Smooth muscle cell (in vitro differentiated cells): ENCODE measurements around the gene NOM1. TPM values are rescaled to one million over a fixed set of nuclear protein-coding genes. Genes with fewer than 3 reads are reported as not detected.
A peak's percentile ranks its signal among the peaks of the same experiment; 100 is the strongest.

Experiments used
- DNase-seq: peaks from one replicate; lab custom pipeline; 2025; ENCODE audit not compliant: unreplicated experiment; lab: John Stamatoyannopoulos, UW
- H2AFZ ChIP-seq: fragments of 200-600 bp; sonication (generic); 2 replicates; pipeline ENCODE4 v1.6.0; 2016; ENCODE audit warnings: antibody characterized with exemption, low read depth, mild to moderate bottlenecking
- H3F3A ChIP-seq: fragments of 200-600 bp; sonication (generic); 2 replicates; pipeline ENCODE4 v1.6.0; 2017; ENCODE audit warnings: antibody characterized with exemption, low read depth
- H3K27ac ChIP-seq: fragments of 200-600 bp; sonication (generic); 2 replicates; pipeline ENCODE4 v1.5.1; 2016; ENCODE audit warnings: low read depth, mild to moderate bottlenecking
- H3K27me3 ChIP-seq: fragments of 200-600 bp; sonication (generic); 2 replicates; pipeline ENCODE4 v1.6.1; 2016; ENCODE audit warnings: low read depth, mild to moderate bottlenecking
- H3K36me3 ChIP-seq: fragments of 200-600 bp; sonication (generic); 2 replicates; pipeline ENCODE4 v1.5.1; 2016; ENCODE audit warnings: low read depth
- H3K4me1 ChIP-seq: fragments of 200-600 bp; sonication (generic); 2 replicates; pipeline ENCODE4 v1.5.1; 2016; ENCODE audit warnings: low read depth
- H3K4me2 ChIP-seq: fragments of 200-600 bp; sonication (generic); 2 replicates; pipeline ENCODE4 v1.6.0; 2016; ENCODE audit warnings: mild to moderate bottlenecking
- H3K4me3 ChIP-seq: fragments of 200-600 bp; sonication (generic); 2 replicates; pipeline ENCODE4 v1.5.1; 2016; ENCODE audit warnings: mild to moderate bottlenecking
- H3K79me2 ChIP-seq: fragments of 200-600 bp; sonication (generic); 2 replicates; pipeline ENCODE4 v1.6.0; 2016; ENCODE audit warnings: low read depth, mild to moderate bottlenecking
- H3K9ac ChIP-seq: fragments of 200-600 bp; sonication (generic); 2 replicates; pipeline ENCODE4 v1.6.0; 2016; ENCODE audit warnings: low read depth
- H3K9me3 ChIP-seq: fragments of 200-600 bp; sonication (generic); replicated peaks from 2 replicates; pipeline ENCODE4 v1.5.1; 2016; ENCODE audit warnings: low read depth
- H4K20me1 ChIP-seq: fragments of 200-600 bp; sonication (generic); 2 replicates; pipeline ENCODE4 v1.6.0; 2016; ENCODE audit warnings: low read depth
- CTCF ChIP-seq: fragments of 200-600 bp; sonication (generic); IDR thresholded peaks from 2 replicates; pipeline ENCODE4 v1.5.1; 2017; ENCODE audit warnings: borderline replicate concordance, mild to moderate bottlenecking, antibody characterized with exemption; ENCODE audit not compliant: insufficient read depth, poor library complexity, severe bottlenecking
- WGBS: methylation state at CpG from one replicate; pipeline ENCODE4 v1.1.7; 2016; ENCODE audit warnings: low lambda C conversion rate; 5-methylcytosine and 5-hydroxymethylcytosine counted together
- polyA plus RNA-seq: library from polyadenylated mRNA; unstranded; fragments of >200 nt; fragmentation: Nextera tagmentation; extraction: Ambion mirVana; gene quantifications from 2 replicates; pipeline ENCODE4 v1.2.1, GENCODE V29; 2016
- total RNA-seq: library from RNA; depleted of rRNA; stranded (reverse); fragments of >200 nt; gene quantifications from 2 replicates; pipeline ENCODE4 v1.2.3, GENCODE V29; 2014

The NOM1 gene
- total and polyA plus RNA-seq, 2 experiments from 2014 or later: 9.7 to 11.4 TPM

- Histone ChIP-seq H3K4me3 (no peak overlapping the region), H3K4me1 (no peaks in the 10 kb centered on the region), H3K79me2 (no peaks in the 10 kb centered on the region), H3K9me3 (no peaks in the 10 kb centered on the region), H3K36me3 (no peaks in the 10 kb centered on the region), H3K27me3 (peaks cover 47% of the 10 kb centered on the region), H3K9ac (no peak overlapping the region), H3K27ac (no peak overlapping the region), H3K4me2 (no peak overlapping the region), H2AFZ (no peak overlapping the region), H3F3A (no peaks in the 10 kb centered on the region), H4K20me1 (no peaks in the 10 kb centered on the region)
- DNase-seq: no peak
- no peak for TF ChIP-seq CTCF
- WGBS: 75% methylated on average over 10 of the region's 10 CpGs
Observed at GRCh38 chr7:156993925-156994235, 44.4 kb downstream of the NOM1 start.

GRCh38 chr7:156994417-156994816, 44.9 kb downstream of the NOM1 start:
- Histone ChIP-seq H3K36me3 (no peaks in the 10 kb centered on the region), H3F3A (no peaks in the 10 kb centered on the region), H3K79me2 (no peaks in the 10 kb centered on the region), H3K4me3 (no peak overlapping the region), H3K9me3 (no peaks in the 10 kb centered on the region), H3K4me2 (no peak overlapping the region), H3K4me1 (no peaks in the 10 kb centered on the region), H4K20me1 (no peaks in the 10 kb centered on the region), H2AFZ (no peak overlapping the region), H3K27ac (no peak overlapping the region), H3K27me3 (peaks cover 53% of the 10 kb centered on the region), H3K9ac (no peak overlapping the region)
- no peak for TF ChIP-seq CTCF
- 94% methylated on average over 8 of the region's 8 CpGs for WGBS
- DNase-seq: no peak

GRCh38 chr7:156998988-156999957, 49.8 kb downstream of the NOM1 start:
- Histone ChIP-seq H3K36me3 (no peaks in the 10 kb centered on the region), H3K4me2 (peak overlapping the region; percentile 87), H3K27me3 (peaks cover 96% of the 10 kb centered on the region), H3F3A (no peaks in the 10 kb centered on the region), H2AFZ (no peak overlapping the region), H3K4me3 (peak overlapping the region; percentile 45), H3K79me2 (no peaks in the 10 kb centered on the region), H4K20me1 (peaks cover 12% of the 10 kb centered on the region), H3K9me3 (no peaks in the 10 kb centered on the region), H3K27ac (no peak overlapping the region), H3K4me1 (peaks cover 26% of the 10 kb centered on the region), H3K9ac (no peak overlapping the region)
- no peak for TF ChIP-seq CTCF
- 8% methylated on average over 35 of the region's 57 CpGs for WGBS
- DNase-seq: no peak
